SK-N-MC (cell line): Measurements from ENCODE around the gene LRP1B.

Experiments used
- EZH2 ChIP-seq: fragments of 200-600 bp; sonication (generic); IDR thresholded peaks from one replicate; pipeline ENCODE4 v1.6.1; 2017; ENCODE audit warnings: antibody characterized with exemption
- FOXP2 ChIP-seq: optimal IDR thresholded peaks from 2 replicates; pipeline ENCODE3; 2011; ENCODE audit warnings: mild to moderate bottlenecking, moderate library complexity; ENCODE audit not compliant: insufficient read depth; ENCODE audit errors: extremely low read length, control extremely low read depth
- POLR2AphosphoS5 ChIP-seq: IDR thresholded peaks from 2 replicates; pipeline ENCODE4 v1.6.1; 2012; ENCODE audit warnings: mild to moderate bottlenecking, low read depth, low read length, borderline replicate concordance

DNA sequence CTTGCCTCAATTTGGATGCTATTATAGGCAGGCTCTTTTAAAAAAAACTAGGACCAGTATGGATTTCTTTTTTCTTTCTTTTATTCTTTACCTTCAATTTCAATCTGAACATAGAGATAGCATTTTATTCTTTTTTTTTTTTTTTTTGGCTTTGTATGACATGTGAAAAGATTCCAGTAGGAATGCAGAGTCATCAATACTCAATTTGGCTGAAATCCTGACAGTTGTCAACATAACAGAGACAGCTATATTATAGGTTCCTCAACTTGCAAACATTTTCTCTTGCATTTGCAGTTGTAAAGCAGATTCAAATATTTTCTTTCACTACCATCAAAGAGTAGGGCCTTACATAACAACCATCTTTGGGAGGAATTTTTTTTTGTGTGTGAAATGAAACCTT, 334.4 kb downstream of the LRP1B start:
- TF ChIP-seq EZH2 (no peak), POLR2AphosphoS5 (no peak), FOXP2 (no peak)
